ENCODE measurements around the gene IZUMO1.

DNA sequence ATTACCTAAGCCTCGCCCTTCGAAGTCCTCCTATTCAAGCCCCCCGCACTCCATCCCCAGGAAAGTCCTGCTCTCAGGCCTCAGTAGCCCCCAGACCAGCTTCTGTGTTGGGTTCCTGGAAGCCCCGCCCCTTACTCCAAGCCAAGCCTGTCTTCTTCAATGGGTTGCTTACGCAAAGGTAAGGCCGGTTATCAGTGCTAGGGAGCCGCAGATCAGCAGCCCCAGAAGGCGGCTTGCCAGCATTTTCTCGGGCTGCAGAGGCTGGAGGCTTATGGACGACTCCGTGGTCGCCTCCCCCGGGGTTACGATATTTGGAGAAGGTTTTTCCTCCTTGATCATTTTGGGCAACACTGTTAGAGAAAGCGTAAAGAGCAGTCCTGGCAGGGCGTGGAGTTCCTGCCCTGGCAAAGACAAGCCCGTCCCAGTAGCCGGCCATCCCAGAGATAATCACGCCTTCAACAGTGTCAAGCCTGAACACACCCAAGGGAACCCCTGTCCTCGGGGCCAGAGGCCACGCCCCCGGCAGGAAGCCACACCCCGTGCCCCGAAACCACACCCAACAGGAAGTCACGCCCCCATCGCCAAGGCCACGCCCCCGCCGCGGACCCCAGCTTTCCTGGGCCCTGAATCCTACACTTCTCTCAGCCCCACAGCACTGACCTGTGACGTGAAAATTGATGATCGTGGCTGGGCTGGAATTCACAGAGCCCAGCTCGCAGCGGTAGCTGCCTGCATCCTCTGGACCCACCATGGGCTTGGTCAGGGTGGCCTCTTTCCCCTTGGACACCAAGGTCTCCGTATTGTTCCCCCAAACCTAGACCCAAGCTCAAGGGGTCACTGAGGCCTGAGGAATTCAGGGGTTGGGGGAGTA lies 5.3 kb downstream of the IZUMO1 start:
- TF ChIP-seq POLR2AphosphoS5 (IDR thresholded peaks at IDR 0.05), result no peak
- TF ChIP-seq, protein P1, sequence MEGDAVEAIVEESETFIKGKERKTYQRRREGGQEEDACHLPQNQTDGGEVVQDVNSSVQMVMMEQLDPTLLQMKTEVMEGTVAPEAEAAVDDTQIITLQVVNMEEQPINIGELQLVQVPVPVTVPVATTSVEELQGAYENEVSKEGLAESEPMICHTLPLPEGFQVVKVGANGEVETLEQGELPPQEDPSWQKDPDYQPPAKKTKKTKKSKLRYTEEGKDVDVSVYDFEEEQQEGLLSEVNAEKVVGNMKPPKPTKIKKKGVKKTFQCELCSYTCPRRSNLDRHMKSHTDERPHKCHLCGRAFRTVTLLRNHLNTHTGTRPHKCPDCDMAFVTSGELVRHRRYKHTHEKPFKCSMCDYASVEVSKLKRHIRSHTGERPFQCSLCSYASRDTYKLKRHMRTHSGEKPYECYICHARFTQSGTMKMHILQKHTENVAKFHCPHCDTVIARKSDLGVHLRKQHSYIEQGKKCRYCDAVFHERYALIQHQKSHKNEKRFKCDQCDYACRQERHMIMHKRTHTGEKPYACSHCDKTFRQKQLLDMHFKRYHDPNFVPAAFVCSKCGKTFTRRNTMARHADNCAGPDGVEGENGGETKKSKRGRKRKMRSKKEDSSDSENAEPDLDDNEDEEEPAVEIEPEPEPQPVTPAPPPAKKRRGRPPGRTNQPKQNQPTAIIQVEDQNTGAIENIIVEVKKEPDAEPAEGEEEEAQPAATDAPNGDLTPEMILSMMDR (IDR thresholded peaks at IDR 0.05; ENCODE audit: poor library complexity, severe bottlenecking), result no peak
- TF ChIP-seq TAF1 (IDR thresholded peaks at IDR 0.05; ENCODE audit: low read depth), result no peak
